Measurements from ENCODE around the gene ZMIZ1.

ZMIZ1 gene

DNA sequence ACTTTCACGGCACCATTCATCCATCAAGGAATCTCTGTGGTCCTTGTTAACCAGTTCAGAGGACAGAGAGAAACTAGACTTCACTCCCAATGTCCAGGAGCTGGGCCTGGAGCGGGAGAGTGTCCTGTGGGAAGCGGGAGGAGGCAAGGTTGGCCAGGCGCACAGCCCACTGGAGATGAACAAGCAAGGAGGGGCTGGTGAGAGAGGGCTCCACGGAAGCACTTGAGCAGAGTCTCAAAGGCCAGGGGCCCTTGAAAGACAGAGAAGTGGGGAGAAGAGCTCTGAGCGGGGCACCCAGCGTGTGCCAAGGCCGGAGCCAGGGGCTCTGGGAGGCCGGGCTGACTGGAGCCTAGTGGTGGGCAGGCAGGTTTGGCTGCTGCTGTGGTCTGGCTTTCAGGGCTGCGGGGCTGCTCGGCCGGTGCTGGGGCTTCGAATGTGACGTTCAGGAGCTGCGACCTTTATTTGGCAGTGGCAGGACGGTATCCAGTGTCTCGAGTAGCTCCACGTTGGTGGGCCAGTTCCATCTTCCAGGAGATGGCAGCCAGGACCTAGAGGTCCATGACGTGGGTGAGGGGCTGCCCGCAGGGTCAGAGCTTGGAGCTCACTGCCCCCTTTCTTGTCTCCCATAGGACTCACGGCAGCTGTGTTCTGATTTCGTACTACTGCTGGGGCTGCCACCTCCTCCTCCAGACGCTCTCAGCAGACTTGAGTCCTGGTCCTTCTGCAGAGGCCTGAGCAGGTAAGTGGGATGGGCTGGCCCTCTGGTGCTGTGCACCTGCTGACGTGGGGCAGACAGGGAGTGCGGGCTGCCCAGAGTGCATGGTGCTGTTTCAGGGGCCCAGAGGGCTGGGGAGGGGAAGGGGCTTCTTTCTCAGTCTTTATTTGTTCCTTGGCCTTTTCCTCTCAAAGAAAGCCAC lies 49.8 kb downstream of the ZMIZ1 start:
- no peak for DNase-seq (ENCODE audit: low read depth in 2 of 2)
- TF ChIP-seq, protein P1, sequence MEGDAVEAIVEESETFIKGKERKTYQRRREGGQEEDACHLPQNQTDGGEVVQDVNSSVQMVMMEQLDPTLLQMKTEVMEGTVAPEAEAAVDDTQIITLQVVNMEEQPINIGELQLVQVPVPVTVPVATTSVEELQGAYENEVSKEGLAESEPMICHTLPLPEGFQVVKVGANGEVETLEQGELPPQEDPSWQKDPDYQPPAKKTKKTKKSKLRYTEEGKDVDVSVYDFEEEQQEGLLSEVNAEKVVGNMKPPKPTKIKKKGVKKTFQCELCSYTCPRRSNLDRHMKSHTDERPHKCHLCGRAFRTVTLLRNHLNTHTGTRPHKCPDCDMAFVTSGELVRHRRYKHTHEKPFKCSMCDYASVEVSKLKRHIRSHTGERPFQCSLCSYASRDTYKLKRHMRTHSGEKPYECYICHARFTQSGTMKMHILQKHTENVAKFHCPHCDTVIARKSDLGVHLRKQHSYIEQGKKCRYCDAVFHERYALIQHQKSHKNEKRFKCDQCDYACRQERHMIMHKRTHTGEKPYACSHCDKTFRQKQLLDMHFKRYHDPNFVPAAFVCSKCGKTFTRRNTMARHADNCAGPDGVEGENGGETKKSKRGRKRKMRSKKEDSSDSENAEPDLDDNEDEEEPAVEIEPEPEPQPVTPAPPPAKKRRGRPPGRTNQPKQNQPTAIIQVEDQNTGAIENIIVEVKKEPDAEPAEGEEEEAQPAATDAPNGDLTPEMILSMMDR (IDR thresholded peaks at IDR 0.05; ENCODE audit: low read depth, low read length), result no peak
- no peak overlapping the region for H3K4me3 ChIP-seq (replicated peaks in 1 of 2; ENCODE audit: low read depth in 2 of 2, low read length in 2 of 2)

DNA sequence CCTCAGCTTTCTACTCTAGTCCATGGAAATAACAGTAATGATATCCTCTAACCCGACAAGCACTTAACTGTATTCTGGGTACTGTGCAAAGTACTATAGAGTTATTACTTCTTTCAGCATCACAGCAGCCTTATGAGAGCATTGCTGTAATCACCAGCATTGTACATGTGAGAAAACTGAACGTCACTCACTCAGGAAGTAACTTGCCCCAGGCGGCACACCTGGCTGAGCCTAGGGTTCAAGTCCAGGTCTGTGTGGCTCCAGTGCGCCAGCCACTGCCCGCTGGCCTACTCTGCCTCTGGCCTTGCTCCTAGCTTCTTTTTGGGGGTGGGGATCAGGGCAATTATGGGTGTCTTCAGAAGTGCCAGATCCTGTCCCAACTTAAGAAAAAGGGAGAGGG lies 50.5 kb downstream of the ZMIZ1 start:
- no peak overlapping the region for H3K4me3 ChIP-seq (replicated peaks in 1 of 2; ENCODE audit: low read depth in 2 of 2, low read length in 2 of 2)
- no peak for DNase-seq (ENCODE audit: low read depth in 2 of 2)
- TF ChIP-seq, protein P1 (IDR thresholded peaks at IDR 0.05; ENCODE audit: low read depth, low read length), result no peak

DNA sequence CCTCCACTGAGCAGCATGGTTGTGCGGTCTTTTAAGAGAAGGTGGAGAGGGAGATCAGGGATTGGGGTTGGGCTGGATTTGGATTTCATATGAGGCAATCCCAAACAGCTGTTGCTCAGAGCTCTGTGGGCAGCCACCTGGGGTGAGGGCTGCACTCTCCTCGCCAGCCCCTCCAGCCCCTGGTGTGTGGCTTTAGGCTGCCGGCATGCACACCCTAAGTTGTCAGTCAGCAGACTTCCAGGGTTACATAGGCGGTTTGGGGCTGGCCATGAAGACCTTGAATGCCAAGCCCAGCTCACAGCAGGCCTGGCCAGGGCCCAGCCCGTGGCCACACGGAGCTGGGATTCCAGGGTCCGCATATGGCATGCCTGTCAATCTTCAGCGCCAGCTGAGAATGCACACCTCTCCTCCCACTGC lies 54.8 kb downstream of the ZMIZ1 start:
- TF ChIP-seq, protein P1 (IDR thresholded peaks at IDR 0.05; ENCODE audit: low read depth, low read length), result no peak
- no peak for DNase-seq (ENCODE audit: low read depth in 2 of 2)
- H3K4me3 ChIP-seq (replicated peaks in 1 of 2; ENCODE audit: low read depth in 2 of 2, low read length in 2 of 2), result no peak overlapping the region

DNA sequence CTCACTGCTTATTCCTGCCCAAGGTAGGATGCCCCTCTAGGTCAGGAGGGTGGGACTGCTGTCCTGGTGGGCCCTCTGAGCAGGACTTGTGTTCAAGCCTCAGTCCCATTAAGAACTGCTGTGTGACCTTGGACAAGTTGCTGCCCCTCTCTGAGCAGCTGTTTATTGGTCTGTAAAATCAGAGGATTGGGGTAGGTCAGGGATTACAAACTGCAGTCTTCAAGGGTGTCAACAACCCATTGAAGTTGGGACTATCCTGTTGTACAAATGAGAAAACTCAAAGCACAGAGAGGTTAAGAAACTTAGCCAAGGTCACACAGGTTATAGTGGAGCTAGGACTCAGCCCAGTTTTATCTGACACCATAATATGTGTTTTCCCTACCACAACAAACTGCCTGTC lies 55.3 kb downstream of the ZMIZ1 start:
- TF ChIP-seq, protein P1 (IDR thresholded peaks at IDR 0.05; ENCODE audit: low read depth, low read length), result no peak
- no peak for DNase-seq (ENCODE audit: low read depth in 2 of 2)
- H3K4me3 ChIP-seq (replicated peaks in 1 of 2; ENCODE audit: low read depth in 2 of 2, low read length in 2 of 2), result no peak overlapping the region

DNA sequence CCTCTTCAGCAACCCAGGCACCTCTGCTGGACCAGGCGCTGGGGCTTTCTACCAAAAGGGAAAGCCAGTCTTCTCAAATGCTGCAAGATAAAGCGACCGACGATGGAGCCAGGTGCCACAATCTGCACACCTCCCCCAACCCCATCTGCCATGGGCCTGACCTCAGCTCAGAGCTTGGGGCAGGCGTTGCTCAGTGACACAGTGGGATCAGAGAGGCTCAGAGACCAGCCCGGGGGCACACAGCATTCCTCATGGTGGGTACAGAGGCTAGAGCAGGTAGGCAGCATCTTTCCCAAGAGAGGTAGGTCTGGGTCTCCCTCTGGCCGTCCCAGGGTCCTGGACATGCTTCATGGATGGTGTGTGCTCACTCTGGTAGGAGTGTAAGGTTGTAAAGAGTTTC lies 56.3 kb downstream of the ZMIZ1 start:
- TF ChIP-seq, protein P1 (IDR thresholded peaks at IDR 0.05; ENCODE audit: low read depth, low read length), result no peak
- no peak overlapping the region for H3K4me3 ChIP-seq (replicated peaks in 1 of 2; ENCODE audit: low read depth in 2 of 2, low read length in 2 of 2)
- no peak for DNase-seq (ENCODE audit: low read depth in 2 of 2)

DNA sequence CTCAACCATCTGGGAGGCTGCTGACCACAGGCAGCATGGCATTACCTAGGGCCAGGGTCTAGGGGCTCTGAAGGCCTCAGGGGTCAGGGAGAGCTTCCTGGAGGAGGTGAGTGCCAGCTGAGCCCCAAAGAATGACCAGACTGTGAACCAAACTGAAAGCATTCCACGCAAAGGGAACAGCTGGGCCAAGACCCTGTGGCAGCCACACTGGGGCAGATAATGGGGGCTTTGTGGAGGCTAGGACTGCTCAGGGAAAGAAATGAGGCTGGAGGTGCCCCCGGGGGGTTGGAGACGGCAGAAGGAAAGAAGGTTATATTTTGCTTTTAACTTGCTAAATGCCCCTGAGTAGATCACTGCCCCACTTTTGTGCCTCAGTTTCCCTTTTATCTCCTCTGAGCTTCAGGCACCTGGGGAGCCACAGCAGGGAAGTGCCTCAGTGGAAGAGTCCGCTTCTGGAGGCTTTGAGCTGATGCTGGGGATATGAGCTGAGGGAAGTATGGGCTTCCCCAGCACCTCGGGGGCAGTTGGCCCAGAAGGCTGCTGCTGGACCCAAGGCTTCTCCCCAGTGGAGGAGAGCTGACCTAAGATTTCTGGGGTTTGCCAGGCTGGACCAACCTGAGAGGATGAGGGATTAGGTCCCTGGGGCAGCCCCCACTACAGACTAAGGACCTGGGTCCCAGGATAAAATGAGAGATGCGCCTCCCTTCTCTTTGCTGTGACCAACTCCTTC lies 57.8 kb downstream of the ZMIZ1 start:
- H3K4me3 ChIP-seq (replicated peaks in 1 of 2; ENCODE audit: low read depth in 2 of 2, low read length in 2 of 2), result no peak overlapping the region
- TF ChIP-seq, protein P1 (IDR thresholded peaks at IDR 0.05; ENCODE audit: low read depth, low read length), result no peak
- no peak for DNase-seq (ENCODE audit: low read depth in 2 of 2)

Measured in cardiac fibroblast (primary cell).